ENCODE measurements around the gene PITRM1.
"Not testable (repeated sequence)": the region's sequence is repeated elsewhere in the genome, so short reads cannot be mapped to it uniquely, and the experiment has no call there.

PITRM1 gene

GRCh38 chr10:3198900-3199299 lies 26.3 kb upstream of the PITRM1 start:
- no peak for DNase-seq

- DNase-seq: peak; percentile 60
Observed at GRCh38 chr10:3197348-3198003, 24.9 kb upstream of the PITRM1 start.

GRCh38 chr10:3196958-3197347 lies 24.4 kb upstream of the PITRM1 start:
- DNase-seq: no peak

- DNase-seq: no peak
Observed at GRCh38 chr10:3196482-3196881, 23.9 kb upstream of the PITRM1 start.

- no peak for DNase-seq
Observed at GRCh38 chr10:3195726-3196125, 23.1 kb upstream of the PITRM1 start.

GRCh38 chr10:3195286-3195685 lies 22.7 kb upstream of the PITRM1 start:
- no peak for DNase-seq

GRCh38 chr10:3194871-3195270 lies 22.3 kb upstream of the PITRM1 start:
- no peak for DNase-seq

GRCh38 chr10:3193751-3194150 lies 21.2 kb upstream of the PITRM1 start:
- no peak for DNase-seq

GRCh38 chr10:3192856-3193635 lies 20.5 kb upstream of the PITRM1 start:
- peak; percentile 75 for DNase-seq

- no peak for DNase-seq
Observed at GRCh38 chr10:3190817-3191216, 18.2 kb upstream of the PITRM1 start.

GRCh38 chr10:3187229-3187628 lies 14.6 kb upstream of the PITRM1 start:
- DNase-seq: not testable (repeated sequence)

GRCh38 chr10:3186368-3186767 lies 13.8 kb upstream of the PITRM1 start:
- no peak for DNase-seq

GRCh38 chr10:3185386-3185785 lies 12.8 kb upstream of the PITRM1 start:
- no peak for DNase-seq

- no peak for DNase-seq
Observed at GRCh38 chr10:3180355-3181025, 7.9 kb upstream of the PITRM1 start.

- DNase-seq: peak; percentile 25
Observed at GRCh38 chr10:3179174-3179573, 6.6 kb upstream of the PITRM1 start.

GRCh38 chr10:3178042-3178441 lies 5.5 kb upstream of the PITRM1 start:
- DNase-seq: no peak

GRCh38 chr10:3173171-3173878 lies 743 bp upstream of the PITRM1 start:
- DNase-seq: no peak

- peak; percentile 48 for DNase-seq
Observed at GRCh38 chr10:3172081-3172445, 519 bp downstream of the PITRM1 start.

- DNase-seq: not testable (repeated sequence)
Observed at GRCh38 chr10:3171488-3171887, 1.1 kb downstream of the PITRM1 start.

- no peak for DNase-seq
Observed at GRCh38 chr10:3169673-3170072, 2.9 kb downstream of the PITRM1 start.

GRCh38 chr10:3169271-3169670 lies 3.3 kb downstream of the PITRM1 start:
- DNase-seq: no peak

GRCh38 chr10:3167611-3168330 lies 4.8 kb downstream of the PITRM1 start:
- DNase-seq: no peak

Measured in hematopoietic multipotent progenitor cell treated with erythropoietin and hydrocortisone succinate and interleukin-3 and kit ligand, for 4 days (in vitro differentiated cells).